VCaP (cell line): Measurements from ENCODE around the gene FOSL2.

Experiments
- H3K27ac ChIP-seq: fragments of 450-650 bp; 2 replicates; pipeline ENCODE4 v1.5.1; 2017
- TF ChIP-seq, protein P1 (sequence below): fragments of 450-650 bp; conservative IDR thresholded peaks from 2 replicates; pipeline ENCODE4 v1.5.1; 2017; ENCODE audit warnings: mild to moderate bottlenecking, moderate library complexity

Gene FOSL2

DNA sequence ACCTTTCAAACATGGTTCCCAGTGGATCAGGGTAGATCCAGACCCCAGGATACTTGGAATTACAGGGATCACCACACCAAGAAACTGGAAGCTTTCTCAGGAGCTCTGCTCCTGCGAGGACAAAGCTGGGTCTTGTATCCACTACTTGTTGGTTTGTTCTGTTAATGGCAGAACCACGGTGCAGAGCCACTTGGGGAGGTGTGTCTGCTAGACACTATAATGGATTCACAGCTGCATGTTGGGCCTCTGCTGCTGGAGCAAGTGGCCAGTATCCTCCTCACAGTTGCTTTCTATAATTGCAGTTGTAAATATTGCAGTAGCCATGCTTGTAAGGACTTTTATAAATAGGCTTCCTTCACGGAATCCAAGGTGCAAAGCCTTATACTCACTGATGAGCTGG, 12.9 kb downstream of the FOSL2 start:
- no peak overlapping the region for H3K27ac ChIP-seq
- TF ChIP-seq, protein P1, sequence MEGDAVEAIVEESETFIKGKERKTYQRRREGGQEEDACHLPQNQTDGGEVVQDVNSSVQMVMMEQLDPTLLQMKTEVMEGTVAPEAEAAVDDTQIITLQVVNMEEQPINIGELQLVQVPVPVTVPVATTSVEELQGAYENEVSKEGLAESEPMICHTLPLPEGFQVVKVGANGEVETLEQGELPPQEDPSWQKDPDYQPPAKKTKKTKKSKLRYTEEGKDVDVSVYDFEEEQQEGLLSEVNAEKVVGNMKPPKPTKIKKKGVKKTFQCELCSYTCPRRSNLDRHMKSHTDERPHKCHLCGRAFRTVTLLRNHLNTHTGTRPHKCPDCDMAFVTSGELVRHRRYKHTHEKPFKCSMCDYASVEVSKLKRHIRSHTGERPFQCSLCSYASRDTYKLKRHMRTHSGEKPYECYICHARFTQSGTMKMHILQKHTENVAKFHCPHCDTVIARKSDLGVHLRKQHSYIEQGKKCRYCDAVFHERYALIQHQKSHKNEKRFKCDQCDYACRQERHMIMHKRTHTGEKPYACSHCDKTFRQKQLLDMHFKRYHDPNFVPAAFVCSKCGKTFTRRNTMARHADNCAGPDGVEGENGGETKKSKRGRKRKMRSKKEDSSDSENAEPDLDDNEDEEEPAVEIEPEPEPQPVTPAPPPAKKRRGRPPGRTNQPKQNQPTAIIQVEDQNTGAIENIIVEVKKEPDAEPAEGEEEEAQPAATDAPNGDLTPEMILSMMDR = no peak

DNA sequence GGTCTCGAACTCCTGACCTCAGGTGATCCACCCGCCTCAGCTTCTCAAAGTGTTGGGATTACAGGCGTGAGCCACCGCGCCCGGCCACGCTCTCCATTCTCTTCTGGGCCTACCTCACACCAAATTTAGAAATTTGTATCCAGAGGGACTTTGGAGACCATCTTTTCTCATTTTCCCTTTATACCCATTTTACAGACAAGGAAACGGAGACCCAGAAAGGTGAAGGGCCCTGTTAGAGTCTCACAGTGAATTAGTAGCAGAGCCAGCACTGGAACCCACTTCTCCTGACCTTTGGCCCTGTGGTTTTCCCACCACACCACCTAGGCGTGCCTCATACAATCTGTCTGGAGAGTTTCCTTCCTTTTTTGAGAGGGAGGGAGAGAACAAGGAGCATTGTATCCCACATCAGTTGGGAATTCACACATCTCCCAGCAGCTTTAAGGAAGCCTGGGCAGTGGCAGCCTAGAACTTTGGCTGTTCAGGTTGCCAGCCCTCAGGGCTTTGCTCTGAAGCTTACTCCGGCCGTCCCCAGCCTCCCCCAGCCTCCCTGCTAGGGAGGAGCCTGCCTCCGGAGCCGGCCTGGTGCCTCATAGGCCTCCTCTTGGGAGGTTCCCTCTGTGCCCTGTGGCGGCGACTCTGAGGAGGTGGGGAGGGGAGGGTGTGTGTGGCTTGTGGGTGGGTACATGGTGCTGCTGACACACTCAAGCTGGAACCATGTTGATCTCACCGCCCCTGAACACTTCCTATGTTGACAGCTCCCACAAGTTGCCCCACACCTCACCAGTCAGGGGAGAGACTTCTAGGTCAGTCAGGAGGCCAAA, 13.8 kb downstream of the FOSL2 start:
- H3K27ac ChIP-seq = no peak overlapping the region
- TF ChIP-seq, protein P1 = no peak

DNA sequence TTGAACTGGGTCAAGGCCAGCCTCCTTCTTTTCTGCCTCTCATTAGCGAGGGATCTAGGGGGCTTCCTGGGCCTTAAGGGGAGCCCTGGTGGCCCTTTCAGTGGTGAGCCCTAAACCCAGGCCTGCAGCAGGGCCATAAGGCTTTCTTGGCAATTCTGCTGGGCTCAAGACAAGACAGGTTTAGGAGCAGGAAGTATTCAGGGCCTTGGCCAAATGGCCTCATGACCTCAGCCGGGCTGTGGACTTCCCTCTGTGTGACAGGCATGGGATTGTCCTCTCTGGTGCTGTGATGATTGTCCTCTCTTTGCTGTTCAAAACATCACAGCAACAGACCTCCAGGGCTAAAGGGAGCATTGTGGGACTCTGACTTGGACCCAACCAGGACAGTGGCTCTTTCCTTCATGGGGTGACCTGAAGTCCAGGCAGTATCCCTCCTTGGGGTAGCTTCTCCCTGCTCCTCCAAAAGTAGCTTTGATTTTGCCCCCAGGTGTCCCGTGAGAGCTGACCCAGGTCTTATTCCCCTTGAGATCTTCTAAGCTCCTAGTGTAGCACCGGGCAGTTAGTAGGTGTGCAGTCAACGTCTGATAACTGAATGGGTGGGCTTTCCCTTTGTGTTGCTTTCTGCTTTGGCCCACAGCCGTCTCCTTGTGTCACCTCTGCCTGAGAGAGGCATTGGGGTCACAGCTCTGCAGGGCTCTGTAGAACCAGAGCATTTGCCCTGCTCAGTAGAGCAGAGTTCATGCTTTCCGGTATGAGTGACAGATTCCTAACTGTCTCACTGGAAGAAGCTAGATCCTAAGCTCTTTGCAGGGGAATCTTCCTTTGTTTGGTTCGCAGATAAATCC, 14.7 kb downstream of the FOSL2 start:
- TF ChIP-seq, protein P1 = no peak
- no peak overlapping the region for H3K27ac ChIP-seq

DNA sequence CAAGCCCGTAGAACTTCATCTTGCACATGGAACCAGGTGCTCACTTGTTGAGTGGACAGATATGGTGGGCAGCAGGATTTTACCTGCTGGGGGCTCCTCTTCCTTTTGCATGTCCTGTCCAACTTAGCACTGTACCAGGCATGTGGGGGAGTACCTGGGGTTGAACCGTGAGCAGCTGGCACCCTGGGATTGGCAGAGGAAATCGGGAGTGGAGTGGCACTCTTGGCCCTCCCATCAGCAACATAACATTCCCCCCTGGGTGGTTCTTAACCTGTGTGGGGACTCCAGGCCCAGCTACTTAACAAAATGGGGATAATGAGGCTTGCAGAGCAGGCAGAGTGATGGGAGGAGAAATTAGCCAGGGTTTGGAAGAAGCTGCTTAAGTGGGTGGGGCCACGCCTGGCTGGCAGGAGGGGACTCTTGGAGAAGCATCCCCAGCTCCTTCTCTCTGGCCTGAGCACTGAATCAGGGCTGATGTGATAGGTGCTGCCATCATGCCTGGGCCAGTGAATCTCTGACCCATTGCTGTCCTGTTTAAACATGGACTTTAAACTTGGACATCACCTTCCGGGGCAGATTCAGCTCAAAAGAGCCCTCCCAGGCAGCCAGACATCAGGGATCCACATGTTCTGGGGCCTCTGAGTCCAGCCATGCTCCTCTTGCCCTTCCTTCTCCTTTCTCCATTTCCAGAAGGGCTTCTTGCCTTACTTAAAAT, 15.5 kb downstream of the FOSL2 start:
- TF ChIP-seq, protein P1 = no peak
- no peak overlapping the region for H3K27ac ChIP-seq

DNA sequence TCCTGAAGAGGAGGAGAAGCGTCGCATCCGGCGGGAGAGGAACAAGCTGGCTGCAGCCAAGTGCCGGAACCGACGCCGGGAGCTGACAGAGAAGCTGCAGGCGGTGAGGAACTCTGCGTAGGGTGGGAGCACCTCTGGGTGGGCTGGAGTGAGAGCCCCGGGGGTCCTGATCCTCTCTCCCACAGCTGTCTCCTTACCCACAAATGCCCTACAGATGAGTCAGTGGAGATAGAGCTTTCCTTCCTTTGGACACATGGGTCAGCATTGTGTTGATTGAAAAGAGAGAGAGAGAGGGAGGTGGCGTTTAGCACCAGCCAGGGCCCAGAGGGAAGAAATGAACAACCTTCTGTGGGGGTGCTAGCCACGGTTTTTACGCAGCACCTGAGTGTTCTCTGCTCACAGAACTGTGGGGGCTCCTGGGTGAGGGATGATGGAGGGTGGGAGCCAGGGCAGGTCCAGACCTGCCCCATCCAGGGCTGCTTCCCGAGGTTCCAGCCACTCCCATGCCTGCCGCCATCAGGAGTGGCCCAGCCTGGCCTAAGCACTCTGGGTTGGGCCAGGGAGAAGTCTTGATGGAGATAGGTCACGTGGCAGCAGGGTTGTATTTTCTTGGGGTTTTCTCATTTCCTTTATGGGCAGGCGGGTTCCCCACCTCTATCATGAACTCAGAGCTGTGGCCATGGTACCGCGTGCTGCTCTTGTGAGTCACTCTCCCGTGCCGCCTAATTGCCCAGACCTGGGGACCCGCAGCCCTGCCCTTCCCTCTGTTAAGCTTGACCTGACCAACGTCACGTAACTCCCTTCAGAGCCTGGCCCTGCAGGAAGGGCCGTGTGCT, 16.3 kb downstream of the FOSL2 start:
- no peak overlapping the region for H3K27ac ChIP-seq
- TF ChIP-seq, protein P1 = no peak

DNA sequence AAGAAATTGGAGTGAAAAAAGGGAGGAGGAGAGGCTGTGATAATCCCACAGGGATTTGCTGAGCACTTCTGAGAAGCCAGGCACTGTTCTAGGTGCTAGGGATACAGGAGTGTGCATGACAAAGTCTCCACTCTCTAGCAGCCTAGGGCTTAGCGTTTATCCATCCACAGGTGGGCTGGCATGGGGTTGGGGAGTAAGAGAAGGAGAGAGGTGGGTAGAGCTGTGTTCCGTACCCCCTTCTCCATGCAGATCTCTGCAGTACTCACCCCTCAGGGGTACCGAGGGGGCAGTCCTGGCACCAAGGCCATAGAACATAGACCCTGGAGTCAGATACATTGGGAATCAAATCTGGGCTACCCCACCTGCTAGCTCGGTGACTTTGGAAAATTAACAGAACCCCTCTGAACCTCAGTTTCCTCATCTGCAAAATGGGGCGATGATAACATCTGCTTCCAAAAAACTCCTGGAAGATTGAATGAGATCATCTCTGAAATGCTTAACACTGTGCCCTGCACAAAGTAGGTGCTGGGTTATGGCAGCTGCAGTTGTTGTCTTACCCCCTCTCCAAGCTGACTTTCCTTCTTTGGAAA, 18.6 kb downstream of the FOSL2 start:
- H3K27ac ChIP-seq = no peak overlapping the region

More for the DNA sequence above, 18.6 kb downstream of the FOSL2 start:
- TF ChIP-seq, protein P1 = no peak
